GM21526 (cell line): ENCODE results near the gene PYROXD2.

Source experiments
- ATAC-seq: cut with Tn5 transposase; IDR thresholded peaks from one replicate; pipeline ENCODE4 v1.9.1; 2021; ENCODE audit warnings: moderate library complexity; ENCODE audit not compliant: unreplicated experiment, low FRiP score

Gene PYROXD2

DNA sequence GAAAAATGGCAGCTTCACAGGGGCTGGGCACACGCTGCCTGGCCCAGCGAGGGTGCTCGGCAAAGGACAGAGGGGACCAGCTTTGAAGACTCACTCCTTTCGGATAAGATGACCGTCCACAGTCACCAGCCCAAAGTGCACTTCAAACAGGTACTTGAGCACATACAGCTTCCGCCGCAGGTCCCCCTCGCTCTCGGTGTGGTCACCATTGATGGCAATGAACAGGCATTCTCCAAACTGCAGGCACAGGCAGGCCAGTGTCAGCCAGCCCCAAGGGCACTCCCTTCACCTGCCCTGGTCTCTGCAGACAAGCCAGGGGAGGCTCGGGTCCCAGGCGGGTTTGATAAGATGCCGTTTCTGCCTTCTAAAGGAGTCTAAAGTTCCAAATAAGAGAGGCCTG lies 20.2 kb upstream of the PYROXD2 start:
- no peak for ATAC-seq

DNA sequence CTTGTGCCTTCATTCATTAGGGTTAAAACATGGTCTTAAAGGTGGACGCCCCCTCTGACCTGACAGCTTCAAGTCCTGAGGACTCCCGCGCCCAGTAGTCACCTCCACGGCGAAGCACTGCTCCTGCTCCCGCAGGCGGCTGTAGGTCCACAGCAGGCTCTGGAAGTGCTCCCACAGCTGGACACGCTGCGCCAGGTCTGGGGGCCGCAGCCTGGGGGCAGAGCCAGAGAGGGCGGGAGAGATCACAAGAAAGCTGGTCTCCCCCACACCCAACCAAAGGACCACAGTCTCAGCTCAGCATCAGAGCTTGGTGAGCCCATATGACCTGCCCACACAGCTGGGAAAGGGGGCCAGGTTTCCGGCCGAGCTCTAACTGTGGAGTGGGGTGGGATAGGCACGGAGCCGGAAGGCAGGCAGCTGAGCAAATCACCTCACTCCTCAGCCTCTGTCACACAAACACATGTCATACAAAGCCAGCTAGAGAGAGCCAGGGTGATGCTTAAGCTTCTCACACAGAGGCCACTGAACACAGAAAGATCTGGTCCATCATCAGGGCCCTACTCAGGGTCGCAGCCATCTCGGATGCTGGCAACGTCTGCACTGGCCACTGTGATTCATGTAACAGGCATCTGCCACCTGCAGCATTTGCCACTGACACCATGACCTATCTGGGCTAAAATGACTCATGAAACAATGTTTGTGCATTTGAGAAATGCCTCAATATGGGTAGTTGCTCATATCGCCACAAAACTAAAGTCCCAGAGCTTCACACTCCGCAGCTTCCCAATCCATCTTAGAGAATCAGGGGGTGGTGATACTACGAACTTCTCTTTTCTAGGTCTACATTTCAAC lies 19.1 kb upstream of the PYROXD2 start:
- no peak for ATAC-seq

- ATAC-seq = no peak
These were observed 18.4 kb upstream of the PYROXD2 start for GRCh38 chr10:98433371-98433770.

- ATAC-seq = no peak
These were observed 17.3 kb upstream of the PYROXD2 start for GRCh38 chr10:98432330-98432729.

DNA sequence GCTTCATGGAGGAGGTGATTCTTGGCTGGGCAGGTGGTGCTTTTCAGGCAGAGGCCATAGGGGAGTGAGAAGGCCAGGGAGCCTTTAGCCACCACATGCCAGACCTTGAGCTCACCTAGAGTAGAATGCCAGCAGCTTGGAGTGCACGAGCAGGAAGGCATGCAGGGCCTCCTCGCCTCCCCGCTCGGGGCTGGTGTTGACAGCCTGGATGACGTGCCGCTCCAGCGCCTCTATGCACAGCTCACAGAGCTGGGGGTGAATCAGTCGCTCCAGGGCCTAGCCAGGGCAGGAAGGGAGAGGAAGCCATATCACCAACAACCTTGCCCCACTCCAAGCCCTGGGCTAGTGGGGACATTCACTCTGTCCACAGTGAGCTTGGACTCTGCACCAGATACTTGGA lies 16.0 kb upstream of the PYROXD2 start:
- ATAC-seq = no peak

GRCh38 chr10:98430427-98430826 lies 15.4 kb upstream of the PYROXD2 start:
- no peak for ATAC-seq

DNA sequence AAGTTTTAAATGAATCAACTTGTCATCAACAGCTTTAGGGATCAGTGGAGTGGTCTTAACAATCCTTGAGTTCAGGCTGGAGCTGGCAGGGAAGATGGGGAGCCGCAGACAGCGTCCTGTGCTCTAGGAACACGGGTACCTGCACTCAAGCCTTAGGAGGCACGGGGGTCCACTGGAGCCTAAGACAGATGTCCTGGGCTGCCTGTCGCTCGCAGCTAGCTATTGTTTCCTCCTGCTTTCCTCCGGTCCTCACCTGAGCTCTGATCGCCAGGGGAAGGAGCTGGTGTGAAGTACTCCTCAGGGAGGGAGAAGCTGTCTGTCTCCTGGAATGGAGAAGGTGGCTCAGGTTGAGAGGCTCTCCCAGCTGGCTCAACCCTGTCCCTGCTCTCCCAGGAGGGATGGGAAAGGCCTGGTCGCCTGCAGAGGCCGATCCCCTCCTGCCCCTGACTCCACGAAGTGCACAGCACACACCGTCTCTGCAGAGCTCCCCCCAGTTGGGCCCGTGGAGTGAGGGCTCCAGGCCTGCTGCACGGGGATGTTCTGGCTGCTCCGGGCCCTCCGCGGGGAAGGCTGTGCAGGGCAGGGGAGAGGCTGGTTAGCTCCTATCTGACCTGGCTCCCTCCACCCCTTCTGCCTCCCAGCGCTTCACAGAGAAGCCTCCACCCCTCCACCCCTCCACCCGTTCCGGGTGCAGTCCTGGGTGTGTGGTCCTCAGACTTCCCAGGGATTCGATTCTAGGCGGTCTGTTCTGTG lies 14.5 kb upstream of the PYROXD2 start:
- ATAC-seq = no peak

DNA sequence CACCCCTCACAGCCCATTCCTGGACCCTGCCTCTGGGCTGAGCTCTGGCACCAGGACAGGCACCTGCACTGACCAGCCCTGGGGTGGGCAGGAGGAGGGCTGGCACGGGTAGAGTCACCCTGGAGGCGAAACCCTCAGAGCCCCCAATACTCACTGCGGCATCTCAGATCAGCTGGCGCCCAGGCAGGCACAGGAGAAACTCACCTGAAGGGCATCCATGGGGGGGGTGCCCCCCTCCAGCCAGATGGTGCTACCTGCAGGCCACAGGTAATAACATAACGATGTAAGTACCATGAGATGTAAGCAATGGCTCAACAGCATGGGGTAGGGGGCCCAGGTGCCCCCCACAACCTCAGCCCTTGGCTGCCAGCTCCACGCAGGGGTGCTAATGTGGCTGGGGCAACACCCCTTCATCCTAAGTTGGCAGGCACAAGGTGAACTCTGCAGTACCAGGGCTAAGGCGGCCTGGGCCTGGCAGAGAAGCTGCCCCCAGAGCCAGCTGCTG lies 12.1 kb upstream of the PYROXD2 start:
- ATAC-seq = no peak

DNA sequence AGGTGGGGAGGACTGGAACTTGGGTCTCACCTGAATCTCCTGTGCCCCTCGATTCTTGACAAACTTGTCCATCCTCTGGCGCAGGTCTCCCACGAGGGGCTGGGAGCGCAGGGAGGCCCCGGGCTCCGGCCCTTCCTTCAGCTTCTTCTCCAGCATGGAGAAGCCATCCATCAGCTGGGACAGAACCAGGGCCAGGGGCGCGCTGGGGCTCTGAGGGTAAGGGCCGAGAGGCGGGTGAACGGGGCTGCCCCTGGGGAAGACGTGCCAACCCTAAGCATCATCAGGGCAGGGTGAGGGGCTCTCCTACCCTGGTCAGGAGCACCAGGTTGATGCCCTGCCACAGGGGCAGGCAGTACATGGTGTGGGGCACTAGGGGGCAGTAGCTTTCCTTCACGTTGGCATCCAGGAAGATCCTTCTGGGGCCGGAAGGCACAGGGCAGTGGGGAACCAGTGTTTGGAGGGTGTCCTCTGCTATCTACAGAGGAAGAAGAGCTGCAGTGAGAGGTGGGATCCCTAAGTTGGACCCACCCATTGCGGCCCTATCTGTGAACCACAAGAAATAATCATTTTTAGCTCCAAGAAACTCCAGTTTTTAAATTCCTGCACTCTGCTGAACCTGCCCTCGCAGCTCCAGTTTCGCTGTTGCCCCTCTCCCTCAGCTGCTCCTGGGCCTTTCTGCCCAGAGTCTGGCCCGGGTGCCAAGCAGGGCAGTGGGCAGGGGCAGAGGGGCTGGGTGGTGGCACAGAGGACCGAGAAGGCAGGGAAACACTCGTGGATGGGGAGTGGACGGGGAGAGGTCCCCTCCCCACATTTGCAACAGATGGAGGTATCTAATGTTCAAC lies 10.8 kb upstream of the PYROXD2 start:
- ATAC-seq = peak; percentile 62

DNA sequence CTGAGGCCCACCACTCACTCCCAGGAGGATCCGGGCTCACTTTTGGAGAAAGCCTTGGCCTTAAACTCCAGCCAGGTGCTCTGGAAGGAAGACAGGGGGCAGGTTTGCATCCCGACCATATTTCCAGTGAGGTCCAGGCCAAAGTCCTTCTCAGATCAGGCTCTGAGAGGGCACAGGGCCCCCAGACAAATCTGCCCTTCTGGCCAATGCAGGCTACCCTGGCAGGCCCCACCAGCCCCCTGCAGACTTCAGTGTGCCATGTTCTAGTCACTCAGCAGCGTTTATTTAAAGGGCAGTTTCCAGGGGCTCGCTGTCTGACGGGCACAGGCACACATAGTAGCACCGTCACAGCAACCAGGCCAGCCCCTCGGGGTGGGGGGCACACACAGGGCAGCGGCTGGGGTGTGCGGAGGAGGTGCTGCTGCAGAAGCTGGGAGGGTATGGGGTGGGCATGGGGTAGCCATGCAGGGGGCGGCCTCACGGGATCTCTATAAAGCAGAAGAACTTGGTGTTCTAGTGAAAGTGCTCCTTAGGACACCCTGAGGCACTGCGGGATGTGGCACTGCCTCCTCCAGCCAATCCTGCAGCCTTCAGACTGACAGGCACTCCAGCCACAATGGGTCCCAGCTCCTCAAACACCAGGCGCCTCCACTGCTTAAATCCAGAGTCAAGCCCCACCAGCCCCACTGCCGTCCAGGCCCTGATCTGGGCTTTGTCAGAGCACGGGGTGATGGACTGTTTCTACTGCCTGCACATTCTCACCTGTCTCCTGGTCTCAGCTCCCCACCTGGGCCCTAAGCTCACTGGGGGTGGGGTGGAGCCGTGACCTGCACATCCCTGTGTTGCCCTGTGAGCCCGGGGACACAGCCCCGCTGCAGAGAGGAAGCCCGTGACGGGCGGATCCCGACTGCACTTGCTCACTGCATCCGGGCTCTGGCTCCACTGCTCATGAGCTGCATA lies 9.6 kb upstream of the PYROXD2 start:
- no peak for ATAC-seq

GRCh38 chr10:98423691-98424120 lies 8.7 kb upstream of the PYROXD2 start:
- ATAC-seq = no peak

DNA sequence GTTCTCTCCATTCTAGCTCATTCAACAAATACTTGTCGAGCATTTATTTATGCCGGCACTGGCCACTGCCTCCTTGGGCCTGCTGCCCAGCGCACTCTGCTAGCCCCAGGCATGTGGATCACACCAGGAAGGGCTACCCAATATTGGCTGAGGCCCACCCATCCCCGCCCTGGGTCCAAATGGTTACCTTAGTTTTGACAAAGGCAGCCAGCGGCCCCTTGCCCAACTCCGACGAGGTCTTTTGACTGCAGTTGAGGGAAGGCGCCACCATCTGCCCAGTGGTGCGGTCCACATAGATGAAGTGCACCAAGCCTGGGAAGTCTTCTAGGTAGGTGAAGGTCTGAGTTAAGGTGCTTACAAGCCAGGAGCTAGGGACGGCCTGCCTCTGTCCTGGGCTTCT lies 7.2 kb upstream of the PYROXD2 start:
- ATAC-seq = no peak

GRCh38 chr10:98420786-98421185 lies 5.8 kb upstream of the PYROXD2 start:
- ATAC-seq = no peak

GRCh38 chr10:98419469-98420261 lies 4.7 kb upstream of the PYROXD2 start:
- no peak for ATAC-seq

DNA sequence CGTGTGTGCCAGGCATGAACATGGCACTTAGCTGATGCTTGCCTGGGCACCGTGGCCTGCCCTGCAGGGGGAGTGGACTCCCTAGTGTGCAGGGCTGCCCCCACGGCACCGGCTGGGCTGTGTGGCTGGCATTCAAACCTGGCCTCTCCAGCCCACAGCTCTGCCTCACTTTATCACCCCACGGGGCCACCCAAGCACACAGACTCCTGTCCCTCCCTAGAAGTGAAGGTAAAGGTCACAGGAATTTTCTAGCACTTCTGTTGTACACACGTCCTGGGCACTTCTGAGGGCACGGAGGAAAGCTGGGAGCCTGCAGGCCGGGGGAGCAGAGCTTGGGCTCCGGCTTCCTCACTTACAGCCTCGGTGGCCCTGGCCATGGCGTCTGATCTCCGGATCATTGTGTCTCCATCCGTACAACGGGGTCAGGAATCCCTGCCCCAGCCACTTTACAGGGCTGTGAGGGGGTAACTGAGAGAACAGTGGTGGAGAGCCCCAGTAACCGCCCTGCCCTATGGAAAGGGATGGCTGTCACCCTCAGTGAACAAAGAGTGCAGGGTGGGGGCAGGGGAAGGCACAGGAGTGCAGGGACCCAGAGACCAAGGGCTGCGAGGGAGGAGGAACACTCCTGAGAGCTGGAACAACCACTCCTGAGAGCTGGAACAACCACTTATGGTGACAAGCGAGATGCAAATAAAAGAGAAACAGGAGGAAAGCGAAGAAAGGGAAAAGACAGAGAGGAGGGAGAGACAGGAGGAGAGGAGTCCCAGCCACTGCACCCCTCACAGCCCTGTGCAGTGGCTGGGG lies 3.9 kb upstream of the PYROXD2 start:
- no peak for ATAC-seq

GRCh38 chr10:98417973-98418664 lies 3.1 kb upstream of the PYROXD2 start:
- ATAC-seq = no peak

- no peak for ATAC-seq
These were observed 2.5 kb upstream of the PYROXD2 start for GRCh38 chr10:98417481-98417959.
